ENCODE measurements around the gene GATAD1.
A peak's percentile ranks its signal among the peaks of the same experiment; 100 is the strongest.
"Not testable (repeated sequence)": the region's sequence is repeated elsewhere in the genome, so short reads cannot be mapped to it uniquely, and the experiment has no call there.

Gene GATAD1

DNA sequence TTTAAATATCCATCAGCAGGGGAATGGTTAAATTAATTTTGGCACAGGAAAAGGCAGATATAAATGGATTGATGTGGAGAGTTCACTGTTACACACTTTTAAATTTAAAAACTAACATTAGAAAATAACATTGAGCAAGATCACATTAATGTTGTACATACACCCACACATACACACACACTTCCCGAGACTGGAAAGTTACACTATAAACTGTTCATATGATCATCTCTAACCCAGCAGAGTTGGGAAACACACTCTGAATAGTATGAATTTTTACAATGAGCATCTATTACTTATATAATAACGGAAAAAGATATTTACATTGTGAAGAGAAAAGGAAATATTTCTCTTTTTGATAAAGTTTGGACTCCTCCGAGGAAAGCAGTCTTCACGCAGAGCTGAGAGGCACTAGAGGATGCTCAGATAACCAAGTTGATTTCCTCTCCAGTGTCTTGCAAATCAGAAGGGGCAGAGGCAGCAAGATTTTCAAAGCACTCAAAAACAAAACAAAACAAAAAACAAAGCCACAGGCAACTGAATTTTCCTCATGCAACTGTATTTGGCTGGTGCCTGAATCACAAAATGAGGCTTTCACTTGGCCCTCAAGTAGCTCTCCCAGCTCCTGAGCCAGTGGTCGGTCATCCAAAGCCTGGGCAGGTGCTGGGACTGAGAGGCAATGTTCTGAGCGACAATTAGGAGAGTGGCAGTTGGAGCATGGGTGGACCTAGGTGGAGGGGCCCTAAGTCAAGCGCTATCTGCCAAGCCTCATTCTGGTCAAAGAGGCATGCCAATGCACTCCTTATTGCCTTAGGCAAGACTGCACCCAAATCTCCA lies 10.5 kb upstream of the GATAD1 start:
- DNase-seq (ENCODE audit: low read depth in 3 of 3): no peak

- DNase-seq (ENCODE audit: low read depth in 3 of 3): no peak
These were observed 9.3 kb upstream of the GATAD1 start for GRCh38 chr7:92437956-92438491.

GRCh38 chr7:92442720-92443119 lies 4.6 kb upstream of the GATAD1 start:
- not testable (repeated sequence) for DNase-seq (ENCODE audit: low read depth in 3 of 3)

- DNase-seq (ENCODE audit: low read depth in 3 of 3): no peak
These were observed 375 bp upstream of the GATAD1 start for GRCh38 chr7:92446869-92447344.

GRCh38 chr7:92448205-92448747 lies 994 bp downstream of the GATAD1 start:
- DNase-seq (ENCODE audit: low read depth in 3 of 3): peak in 2 of 3 experiments; percentile 38 to 45

DNA sequence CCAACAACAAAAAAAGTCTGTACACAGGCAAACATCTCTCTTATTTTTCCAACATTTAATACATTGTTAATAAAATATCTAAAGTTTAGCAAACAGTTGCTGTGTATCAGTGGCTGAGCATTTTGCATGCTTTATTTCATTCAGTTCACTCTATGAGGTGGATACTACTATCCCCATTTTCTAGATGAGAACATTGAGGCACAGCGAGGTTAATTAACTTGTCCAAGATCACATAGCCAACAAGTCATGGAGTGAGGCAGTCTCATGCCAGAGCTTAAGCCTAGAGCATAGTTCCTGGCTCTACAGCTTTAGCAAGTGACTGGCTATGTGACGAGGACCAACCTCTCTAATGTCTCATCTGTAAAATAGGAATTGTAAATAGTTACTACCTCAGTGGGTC lies 4.4 kb downstream of the GATAD1 start:
- DNase-seq (ENCODE audit: low read depth in 3 of 3): no peak

DNA sequence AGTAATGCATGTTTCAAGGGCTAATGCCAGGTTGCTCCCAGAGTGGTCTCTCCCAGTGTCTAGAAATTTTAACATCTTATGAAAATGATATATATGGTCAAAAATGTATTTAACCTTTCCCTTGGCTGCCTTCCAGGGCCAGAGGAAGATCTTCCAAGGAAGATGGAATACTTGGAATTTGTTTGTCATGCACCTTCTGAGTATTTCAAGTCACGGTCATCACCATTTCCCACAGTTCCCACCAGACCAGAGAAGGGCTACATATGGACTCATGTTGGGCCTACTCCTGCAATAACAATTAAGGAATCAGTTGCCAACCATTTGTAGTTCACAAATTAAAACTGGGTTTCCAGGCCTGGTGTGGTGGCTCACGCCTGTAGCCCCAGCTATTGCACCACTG lies 9.0 kb downstream of the GATAD1 start:
- DNase-seq (ENCODE audit: low read depth in 3 of 3): no peak

DNA sequence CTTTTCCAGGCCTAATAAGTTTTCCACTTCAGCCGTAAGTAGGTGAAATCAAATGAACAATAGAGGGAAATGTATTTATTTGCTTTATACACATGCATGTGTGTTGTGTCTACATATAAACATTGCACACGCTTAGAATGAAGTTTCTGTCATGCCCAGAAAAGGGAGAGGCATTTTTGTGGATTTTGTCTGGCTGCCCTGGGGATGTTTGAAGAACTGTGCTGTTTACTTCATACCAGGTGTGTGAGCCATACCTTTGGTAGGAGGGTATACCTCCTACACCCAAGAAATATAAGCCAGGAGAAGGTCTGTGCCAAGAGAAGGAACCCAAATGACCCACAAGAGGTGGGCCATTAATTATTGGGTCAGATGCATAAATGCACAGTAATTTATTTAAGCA lies 12.8 kb downstream of the GATAD1 start:
- DNase-seq (ENCODE audit: low read depth in 3 of 3): no peak

- no peak for DNase-seq (ENCODE audit: low read depth in 3 of 3)
These were observed 13.2 kb downstream of the GATAD1 start for GRCh38 chr7:92460510-92460909.

DNA sequence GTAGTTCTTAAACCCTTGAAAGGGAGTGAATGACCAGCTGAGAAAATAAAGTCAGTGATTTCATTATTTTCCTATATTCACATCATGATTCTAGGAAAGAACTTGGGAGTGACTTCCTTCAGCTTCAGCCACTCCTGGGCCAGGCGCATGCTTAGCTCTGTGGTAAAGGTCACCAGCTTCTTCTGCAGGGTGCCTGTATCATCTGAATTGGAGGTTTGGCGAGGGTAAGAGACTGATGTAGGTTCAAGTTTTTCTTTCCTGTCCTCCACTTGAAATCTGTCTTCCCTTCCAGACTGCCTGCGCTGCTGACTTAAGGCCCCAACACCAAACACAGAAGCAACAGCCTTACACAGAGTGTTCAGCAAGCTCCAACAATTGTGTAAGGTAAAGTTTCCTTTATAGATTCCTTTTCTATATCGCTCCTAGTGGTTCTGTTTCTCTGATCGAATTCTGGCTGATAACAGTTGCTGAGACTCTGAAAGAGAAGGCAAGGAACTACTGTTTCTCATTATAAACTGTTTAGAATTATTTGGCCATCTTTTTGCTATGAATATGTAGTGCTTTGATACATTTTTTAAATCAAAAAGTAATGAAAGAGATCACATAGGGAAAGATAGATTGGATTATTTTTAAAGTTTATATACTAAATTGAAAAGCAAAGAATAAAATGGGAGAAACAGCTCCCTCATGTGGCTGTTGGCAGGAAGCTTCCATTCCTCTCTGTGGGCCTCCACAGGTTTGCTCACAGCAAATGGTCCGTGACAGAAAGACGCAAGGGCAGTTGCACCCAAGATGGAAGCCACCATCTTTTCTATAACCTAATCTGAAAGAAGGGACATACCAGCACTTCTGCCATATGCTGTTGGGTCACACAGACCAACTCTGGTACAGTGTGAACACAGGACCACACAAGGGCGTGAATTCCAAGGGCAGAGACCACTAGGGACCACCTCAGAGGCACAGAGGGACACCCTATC lies 14.0 kb downstream of the GATAD1 start:
- DNase-seq (ENCODE audit: low read depth in 3 of 3): peak in 1 of 3 experiments; percentile 6

DNA sequence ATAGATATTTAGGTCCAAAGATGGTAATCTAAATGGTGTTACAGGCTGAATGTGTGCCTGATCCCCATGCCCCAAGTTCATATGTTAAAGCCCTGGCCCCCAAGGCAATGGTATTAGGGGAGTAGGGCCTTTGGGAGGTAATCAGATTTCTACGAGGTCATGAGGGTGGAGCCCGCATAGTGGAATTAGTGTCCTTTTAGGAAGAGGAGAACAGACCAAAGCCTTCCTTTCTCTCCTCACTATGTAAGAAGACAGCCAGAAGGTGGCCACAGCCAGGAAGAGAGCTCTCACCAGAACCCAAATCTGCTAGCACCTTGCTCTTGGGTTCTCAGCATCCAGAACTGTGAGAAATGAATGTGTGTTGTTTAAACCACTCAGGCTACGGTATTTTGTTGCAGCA lies 15.3 kb downstream of the GATAD1 start:
- no peak for DNase-seq (ENCODE audit: low read depth in 3 of 3)

DNA sequence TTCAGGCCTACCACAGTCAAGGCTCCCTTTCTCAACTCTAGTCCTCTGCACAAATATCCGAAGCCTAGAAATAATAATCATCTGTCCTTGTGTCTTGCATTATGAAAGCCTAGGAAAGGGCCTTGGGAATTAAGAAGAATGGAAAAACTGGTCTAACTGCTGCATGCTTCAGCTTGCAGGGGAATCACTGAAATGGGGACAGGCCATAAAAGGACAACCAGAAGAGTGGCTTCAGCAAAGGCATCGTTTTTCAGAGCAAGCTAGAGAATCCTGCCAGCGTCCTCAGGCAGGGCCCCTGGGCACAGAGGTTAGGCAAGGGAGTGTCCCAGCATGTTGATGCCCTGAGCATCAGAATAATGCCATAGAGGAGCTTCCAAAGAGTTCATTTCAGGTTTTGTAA lies 17.2 kb downstream of the GATAD1 start:
- no peak for DNase-seq (ENCODE audit: low read depth in 3 of 3)

DNA sequence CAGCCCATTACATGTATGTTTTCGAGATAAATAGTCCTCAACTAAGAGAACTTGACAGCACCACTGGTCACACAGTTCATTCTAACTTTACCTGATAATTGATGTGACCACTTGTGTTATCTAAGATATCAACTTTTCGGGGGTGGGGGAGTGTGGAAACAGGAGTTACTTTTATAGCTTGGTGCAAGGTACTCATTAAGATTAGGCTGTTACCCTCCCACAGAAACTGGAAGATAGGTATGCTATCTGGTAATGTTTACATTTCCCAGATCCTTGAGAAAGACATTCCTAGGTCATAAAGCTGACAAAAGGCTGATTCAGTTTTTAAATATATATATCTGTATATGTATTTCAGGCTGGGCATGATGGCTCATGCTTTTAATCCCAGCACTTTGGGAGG lies 19.4 kb downstream of the GATAD1 start:
- DNase-seq (ENCODE audit: low read depth in 3 of 3): no peak

GRCh38 chr7:92468589-92468988 lies 21.3 kb downstream of the GATAD1 start:
- DNase-seq (ENCODE audit: low read depth in 3 of 3): not testable (repeated sequence)

GRCh38 chr7:92473989-92474388 lies 26.7 kb downstream of the GATAD1 start:
- DNase-seq (ENCODE audit: low read depth in 3 of 3): not testable (repeated sequence)

GRCh38 chr7:92475261-92475770 lies 28.0 kb downstream of the GATAD1 start:
- DNase-seq (ENCODE audit: low read depth in 3 of 3): not testable (repeated sequence)

DNA sequence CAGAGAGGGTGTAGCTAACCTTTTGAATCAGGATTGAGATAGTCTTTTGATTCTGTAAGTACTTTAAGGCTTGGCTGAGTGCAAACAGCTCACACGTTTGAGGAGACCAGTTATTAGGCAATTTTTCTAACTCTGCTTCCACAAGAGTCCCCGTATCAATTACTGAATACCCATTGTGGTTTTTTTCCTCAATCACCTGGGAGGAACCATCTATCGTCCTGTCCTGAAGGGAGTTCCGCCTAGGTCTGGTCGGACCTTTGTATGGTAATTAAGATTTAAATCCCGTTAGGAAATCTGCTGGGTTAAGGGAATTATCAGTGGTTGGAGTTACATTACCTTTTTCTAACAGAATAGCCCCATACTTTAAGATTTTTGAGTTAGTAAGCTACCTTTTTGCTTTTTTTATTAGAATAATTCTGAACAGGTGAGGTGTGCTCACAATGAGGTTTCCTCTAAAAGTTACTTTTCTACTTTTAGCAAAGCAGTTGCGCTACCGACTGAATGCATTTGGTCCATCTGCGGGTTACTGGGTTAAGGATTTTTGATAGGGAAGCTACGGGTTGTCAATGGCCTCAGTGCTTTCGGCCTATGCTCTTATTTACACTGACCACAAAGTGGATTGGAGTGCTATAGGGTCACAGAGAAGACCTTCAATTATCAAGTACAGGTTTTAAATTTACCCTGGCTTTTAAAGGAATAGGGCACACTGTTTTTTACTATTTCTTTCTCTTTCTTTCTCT lies 28.7 kb downstream of the GATAD1 start:
- DNase-seq (ENCODE audit: low read depth in 3 of 3): not testable (repeated sequence)

DNA sequence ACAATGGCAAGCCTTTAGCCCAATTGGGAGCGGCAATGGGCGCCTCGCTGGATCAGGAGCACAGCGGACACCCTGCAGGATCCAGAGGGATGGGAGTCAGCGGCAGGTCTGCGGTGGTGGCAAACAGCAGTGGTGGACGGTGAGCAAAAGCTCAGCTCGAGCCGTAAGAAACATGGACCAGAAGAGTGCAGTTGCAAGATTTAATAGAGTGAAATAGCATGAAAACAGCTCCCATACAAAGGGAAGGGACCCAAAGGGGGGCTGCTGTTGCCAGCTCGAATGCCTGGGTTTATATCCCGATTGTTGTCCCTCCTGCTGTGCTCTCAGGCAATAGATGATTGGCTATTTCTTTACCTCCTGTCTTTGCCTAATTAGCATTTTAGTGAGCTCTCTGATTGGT lies 30.4 kb downstream of the GATAD1 start, which contains the start of gene ERVW-1:
Gene ERVW-1 (minus strand): TSS at position 266 of the 400 bp plus-strand sequence. CDS start 7,565 bp downstream, outside the sequence.
- not testable (repeated sequence) for DNase-seq (ENCODE audit: low read depth in 3 of 3)

DNA sequence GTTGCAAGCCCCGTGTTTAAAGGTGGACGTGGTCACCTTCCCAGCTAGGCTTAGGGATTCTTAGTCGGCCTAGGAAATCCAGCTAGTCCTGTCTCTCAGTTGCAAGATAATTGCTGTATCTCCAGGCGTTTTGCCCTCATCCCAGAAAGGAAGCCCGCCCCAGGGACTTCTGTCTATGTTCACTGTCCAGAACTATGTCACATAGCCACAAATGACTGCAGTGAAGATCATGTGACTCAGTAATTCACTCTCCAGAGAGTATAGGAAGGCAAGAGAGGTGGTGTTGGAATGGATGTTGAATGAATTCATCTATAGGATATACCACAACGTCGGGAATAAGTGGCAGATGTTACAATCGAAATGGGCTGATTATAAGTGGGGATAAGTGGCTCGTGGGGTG lies 30.8 kb downstream of the GATAD1 start:
- no peak for DNase-seq (ENCODE audit: low read depth in 3 of 3)

DNA sequence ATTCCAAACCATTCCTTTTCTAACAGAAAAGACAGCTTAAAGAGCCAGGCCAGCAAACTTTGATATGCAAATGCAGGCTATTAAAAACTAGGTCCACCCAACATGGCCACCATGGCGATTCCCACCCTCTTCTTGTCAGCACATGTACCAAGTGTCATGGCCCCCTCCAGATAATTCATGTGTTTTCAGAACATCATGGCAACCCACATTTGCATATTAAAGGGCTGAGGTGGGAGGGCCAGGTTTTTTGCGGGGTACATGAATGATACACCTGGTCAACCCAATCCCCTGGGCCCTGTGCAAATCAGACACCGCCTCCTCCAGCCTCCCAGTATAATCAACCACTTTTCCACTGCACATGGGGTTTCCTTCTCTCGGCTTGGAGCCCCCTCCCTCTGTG lies 31.4 kb downstream of the GATAD1 start:
- DNase-seq (ENCODE audit: low read depth in 3 of 3): no peak

DNA sequence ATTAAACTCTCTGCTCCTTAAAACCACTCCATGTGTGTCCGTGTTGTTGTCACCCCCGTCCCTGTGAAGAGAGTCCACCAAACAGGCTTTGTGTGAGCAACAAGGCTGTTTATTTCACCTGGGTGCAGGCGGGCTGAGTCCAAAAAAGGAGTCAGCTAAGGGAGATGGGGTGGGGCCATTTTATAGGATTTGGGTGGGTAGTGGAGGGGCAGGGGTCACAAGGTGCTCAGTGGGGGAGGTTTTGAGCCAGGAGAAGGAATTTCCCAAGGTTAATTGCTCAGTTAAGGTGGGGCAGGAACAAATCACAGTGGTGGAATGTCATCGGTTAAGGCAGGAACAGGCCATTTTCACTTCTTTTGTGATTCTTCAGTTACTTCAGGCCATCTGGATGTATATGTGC lies 31.9 kb downstream of the GATAD1 start:
- not testable (repeated sequence) for DNase-seq (ENCODE audit: low read depth in 3 of 3)
